H1 (cell line): Measurements from ENCODE around the gene AAK1. TPM values are rescaled to one million over a fixed set of nuclear protein-coding genes. Genes with fewer than 3 reads are reported as not detected.

ENCODE experiments used
- CHD1 ChIP-seq: IDR thresholded peaks from 2 replicates; pipeline ENCODE4 v1.6.1; 2012; ENCODE audit warnings: low read depth, low read length, improper control_type of control experiment
- RXRA ChIP-seq: IDR thresholded peaks from 2 replicates; pipeline ENCODE4 v1.6.1; 2011; ENCODE audit warnings: low read depth, mild to moderate bottlenecking, low read length, moderate library complexity; ENCODE audit not compliant: insufficient read depth
- SIN3A ChIP-seq, 2 experiments: IDR thresholded peaks in 1 of 2; conservative IDR thresholded peaks in 1 of 2; 2 replicates each; pipeline ENCODE4 v1.6.1; 2011 to 2012; ENCODE audit warnings: low read length in 2 of 2, improper control_type of control experiment in 1 of 2, low read depth in 1 of 2, mild to moderate bottlenecking in 1 of 2
- SP2 ChIP-seq: IDR thresholded peaks from 2 replicates; pipeline ENCODE4 v1.6.1; 2012; ENCODE audit warnings: mild to moderate bottlenecking, low read length, inconsistent platforms
- ZNF274 ChIP-seq: IDR thresholded peaks from 2 replicates; pipeline ENCODE4 v1.7.0; 2012; ENCODE audit warnings: low read length, borderline replicate concordance; ENCODE audit errors: extremely low read depth
- polyA plus RNA-seq, 7 experiments: library from polyadenylated mRNA; depleted of rRNA in 3 of 7; stranded (reverse) in 5 of 7; unstranded in 2 of 7; fragments of >200 nt in 5 of 7; fragments of 200-250 nt in 2 of 7; gene quantifications; 1 replicate in 5 of 7; 2 replicates in 1 of 7; 4 replicates in 1 of 7; pipeline versions ENCODE4 v1.2.1 to v1.2.3, GENCODE V29; 2011 to 2013; ENCODE audit warnings: missing spikeins in 2 of 7, mixed read lengths in 2 of 7
- total RNA-seq: library from RNA; stranded (reverse); fragmentation: NEBNext Ultra II Directional; extraction: Animal tissue kit (Norgen Biotek cat#: 25700); gene quantifications from 2 replicates; pipeline ENCODE4 v1.2.1, GENCODE V29; 2021
- TF ChIP-seq, protein P1 (sequence below): fragments of 300-600 bp; sonication (generic); IDR thresholded peaks from 2 replicates; pipeline ENCODE4 v1.7.1; 2012; ENCODE audit warnings: low read length, moderate library complexity, mild to moderate bottlenecking, inconsistent platforms; ENCODE audit not compliant: insufficient replicate concordance

The AAK1 gene
- total and polyA plus RNA-seq, 2 of the 8 experiments (the other 6 are each of a cell fraction or from before 2014, with no cell fraction given) = 10.0 to 40.5 TPM

- TF ChIP-seq, protein P1, sequence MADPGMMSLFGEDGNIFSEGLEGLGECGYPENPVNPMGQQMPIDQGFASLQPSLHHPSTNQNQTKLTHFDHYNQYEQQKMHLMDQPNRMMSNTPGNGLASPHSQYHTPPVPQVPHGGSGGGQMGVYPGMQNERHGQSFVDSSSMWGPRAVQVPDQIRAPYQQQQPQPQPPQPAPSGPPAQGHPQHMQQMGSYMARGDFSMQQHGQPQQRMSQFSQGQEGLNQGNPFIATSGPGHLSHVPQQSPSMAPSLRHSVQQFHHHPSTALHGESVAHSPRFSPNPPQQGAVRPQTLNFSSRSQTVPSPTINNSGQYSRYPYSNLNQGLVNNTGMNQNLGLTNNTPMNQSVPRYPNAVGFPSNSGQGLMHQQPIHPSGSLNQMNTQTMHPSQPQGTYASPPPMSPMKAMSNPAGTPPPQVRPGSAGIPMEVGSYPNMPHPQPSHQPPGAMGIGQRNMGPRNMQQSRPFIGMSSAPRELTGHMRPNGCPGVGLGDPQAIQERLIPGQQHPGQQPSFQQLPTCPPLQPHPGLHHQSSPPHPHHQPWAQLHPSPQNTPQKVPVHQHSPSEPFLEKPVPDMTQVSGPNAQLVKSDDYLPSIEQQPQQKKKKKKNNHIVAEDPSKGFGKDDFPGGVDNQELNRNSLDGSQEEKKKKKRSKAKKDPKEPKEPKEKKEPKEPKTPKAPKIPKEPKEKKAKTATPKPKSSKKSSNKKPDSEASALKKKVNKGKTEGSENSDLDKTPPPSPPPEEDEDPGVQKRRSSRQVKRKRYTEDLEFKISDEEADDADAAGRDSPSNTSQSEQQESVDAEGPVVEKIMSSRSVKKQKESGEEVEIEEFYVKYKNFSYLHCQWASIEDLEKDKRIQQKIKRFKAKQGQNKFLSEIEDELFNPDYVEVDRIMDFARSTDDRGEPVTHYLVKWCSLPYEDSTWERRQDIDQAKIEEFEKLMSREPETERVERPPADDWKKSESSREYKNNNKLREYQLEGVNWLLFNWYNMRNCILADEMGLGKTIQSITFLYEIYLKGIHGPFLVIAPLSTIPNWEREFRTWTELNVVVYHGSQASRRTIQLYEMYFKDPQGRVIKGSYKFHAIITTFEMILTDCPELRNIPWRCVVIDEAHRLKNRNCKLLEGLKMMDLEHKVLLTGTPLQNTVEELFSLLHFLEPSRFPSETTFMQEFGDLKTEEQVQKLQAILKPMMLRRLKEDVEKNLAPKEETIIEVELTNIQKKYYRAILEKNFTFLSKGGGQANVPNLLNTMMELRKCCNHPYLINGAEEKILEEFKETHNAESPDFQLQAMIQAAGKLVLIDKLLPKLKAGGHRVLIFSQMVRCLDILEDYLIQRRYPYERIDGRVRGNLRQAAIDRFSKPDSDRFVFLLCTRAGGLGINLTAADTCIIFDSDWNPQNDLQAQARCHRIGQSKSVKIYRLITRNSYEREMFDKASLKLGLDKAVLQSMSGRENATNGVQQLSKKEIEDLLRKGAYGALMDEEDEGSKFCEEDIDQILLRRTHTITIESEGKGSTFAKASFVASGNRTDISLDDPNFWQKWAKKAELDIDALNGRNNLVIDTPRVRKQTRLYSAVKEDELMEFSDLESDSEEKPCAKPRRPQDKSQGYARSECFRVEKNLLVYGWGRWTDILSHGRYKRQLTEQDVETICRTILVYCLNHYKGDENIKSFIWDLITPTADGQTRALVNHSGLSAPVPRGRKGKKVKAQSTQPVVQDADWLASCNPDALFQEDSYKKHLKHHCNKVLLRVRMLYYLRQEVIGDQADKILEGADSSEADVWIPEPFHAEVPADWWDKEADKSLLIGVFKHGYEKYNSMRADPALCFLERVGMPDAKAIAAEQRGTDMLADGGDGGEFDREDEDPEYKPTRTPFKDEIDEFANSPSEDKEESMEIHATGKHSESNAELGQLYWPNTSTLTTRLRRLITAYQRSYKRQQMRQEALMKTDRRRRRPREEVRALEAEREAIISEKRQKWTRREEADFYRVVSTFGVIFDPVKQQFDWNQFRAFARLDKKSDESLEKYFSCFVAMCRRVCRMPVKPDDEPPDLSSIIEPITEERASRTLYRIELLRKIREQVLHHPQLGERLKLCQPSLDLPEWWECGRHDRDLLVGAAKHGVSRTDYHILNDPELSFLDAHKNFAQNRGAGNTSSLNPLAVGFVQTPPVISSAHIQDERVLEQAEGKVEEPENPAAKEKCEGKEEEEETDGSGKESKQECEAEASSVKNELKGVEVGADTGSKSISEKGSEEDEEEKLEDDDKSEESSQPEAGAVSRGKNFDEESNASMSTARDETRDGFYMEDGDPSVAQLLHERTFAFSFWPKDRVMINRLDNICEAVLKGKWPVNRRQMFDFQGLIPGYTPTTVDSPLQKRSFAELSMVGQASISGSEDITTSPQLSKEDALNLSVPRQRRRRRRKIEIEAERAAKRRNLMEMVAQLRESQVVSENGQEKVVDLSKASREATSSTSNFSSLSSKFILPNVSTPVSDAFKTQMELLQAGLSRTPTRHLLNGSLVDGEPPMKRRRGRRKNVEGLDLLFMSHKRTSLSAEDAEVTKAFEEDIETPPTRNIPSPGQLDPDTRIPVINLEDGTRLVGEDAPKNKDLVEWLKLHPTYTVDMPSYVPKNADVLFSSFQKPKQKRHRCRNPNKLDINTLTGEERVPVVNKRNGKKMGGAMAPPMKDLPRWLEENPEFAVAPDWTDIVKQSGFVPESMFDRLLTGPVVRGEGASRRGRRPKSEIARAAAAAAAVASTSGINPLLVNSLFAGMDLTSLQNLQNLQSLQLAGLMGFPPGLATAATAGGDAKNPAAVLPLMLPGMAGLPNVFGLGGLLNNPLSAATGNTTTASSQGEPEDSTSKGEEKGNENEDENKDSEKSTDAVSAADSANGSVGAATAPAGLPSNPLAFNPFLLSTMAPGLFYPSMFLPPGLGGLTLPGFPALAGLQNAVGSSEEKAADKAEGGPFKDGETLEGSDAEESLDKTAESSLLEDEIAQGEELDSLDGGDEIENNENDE = no peak
- no peak for TF ChIP-seq ZNF274
- TF ChIP-seq CHD1 = no peak
- no peak for TF ChIP-seq RXRA
- TF ChIP-seq SP2 = no peak
- no peak for TF ChIP-seq SIN3A (conservative IDR thresholded peaks at IDR 0.05 in 1 of 2, IDR thresholded peaks at IDR 0.05 in 1 of 2; ENCODE audit: low read depth in 1 of 2, low read length in 2 of 2)
These were observed 18.3 kb downstream of the AAK1 start (continued) for GRCh38 chr2:69625078-69625795.
